HG02798 (cell line): ENCODE results near the gene EMCN.
"Not testable (repeated sequence)": the region's sequence is repeated elsewhere in the genome, so short reads cannot be mapped to it uniquely, and the experiment has no call there.

Experiments used
- ATAC-seq: cut with Tn5 transposase; IDR thresholded peaks from one replicate; pipeline ENCODE4 v1.9.1; 2021; ENCODE audit warnings: mild to moderate bottlenecking; ENCODE audit not compliant: unreplicated experiment, poor library complexity

Gene EMCN

DNA sequence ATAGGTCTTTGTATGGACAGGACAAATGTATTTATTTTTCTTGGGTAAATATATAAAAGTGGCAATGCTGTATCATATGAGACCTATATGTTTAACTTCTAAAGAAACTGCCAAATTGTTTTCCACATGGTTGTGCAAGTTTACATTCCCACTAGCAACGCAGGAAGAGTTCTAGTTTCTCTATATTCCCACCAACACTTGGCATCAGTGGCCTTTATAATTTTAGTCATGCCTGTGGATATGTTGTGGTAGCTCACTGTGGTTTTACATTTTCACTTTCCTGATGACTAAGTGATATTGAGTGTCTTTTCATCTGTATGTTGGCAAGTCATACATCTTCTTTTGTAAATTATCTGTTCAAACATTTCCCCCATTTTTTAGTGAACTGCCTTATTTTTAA, 126.0 kb downstream of the EMCN start:
- no peak for ATAC-seq

DNA sequence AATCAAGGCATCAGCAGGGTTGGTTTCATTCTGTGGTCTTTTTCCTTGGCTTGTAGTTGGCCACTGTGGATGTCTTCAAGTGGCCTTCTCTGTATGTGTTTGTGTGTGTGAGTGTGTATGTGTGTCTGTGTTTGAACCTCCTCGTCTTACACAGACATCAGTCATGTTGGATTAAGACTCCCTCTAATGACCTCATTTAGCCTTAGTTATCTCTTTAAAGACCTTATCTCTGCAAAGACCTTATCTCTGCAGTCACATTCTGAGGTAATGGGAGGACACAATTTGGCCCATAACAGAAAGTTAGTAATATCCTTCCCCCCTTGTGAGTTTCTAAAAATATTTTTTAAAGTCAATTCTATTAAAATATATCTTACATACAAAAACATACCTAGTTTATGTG, 126.7 kb downstream of the EMCN start:
- no peak for ATAC-seq

DNA sequence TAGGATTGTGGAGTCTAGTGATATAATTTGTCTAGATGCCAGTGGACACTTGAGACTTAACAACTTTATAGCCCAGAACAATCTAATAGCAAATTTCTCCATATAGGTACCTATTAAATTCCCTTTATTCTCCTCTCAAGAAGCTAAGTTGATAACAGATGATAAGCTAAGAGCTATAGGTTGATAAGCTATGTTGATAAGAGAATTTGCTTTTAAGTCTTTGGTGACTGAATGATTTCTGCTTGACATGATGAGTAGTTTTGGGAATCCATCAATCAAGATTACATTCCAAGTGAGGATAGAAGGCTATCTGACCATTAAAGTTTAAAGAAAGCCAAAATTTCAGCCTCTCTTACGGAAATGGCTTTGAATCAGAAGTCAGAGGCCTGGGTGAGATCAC, 131.6 kb downstream of the EMCN start:
- ATAC-seq, result no peak

DNA sequence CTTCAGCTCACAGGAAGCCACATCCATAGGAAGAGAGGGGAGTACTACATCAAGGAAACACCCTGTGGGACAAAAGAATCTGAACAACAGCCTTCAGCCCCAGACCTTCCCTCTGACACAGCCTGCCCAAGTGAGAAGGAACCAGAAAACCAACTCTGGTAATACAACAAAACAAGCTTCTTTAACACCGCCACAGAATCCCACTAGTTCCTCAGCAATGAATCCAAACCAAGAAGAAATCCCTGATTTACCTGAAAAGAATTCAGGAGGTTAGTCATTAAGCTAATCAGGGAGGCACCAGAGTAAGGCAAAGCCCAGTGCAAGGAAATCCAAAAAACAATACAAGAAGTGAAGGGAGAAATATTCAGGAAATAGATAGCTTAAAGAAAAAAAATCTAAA, 137.4 kb downstream of the EMCN start:
- not testable (repeated sequence) for ATAC-seq

DNA sequence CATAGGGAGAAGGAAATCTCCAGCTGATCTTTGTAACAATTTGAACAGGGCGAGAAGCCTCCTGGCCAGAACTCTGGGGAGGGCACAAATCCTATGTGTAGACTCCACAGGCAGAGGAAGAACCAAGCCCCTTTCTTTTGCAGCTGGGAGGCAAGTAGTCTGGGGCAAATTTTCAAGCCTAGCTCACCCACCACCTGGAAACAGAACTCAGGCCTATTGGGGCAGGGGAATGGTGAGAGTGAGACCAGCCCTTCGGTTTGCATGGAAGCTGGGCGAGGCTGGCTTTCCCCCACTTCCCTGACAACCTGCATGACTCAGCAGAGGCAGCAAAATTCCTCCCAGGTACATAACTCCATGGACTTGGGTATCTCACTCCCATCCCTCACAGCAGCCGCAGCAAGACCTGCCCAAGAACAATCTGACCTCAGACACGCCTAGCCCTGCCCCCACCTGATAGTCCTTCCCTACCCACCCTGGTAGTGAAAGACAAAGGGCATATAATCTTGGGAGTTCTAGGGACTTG, 138.2 kb downstream of the EMCN start:
- ATAC-seq, result no peak

DNA sequence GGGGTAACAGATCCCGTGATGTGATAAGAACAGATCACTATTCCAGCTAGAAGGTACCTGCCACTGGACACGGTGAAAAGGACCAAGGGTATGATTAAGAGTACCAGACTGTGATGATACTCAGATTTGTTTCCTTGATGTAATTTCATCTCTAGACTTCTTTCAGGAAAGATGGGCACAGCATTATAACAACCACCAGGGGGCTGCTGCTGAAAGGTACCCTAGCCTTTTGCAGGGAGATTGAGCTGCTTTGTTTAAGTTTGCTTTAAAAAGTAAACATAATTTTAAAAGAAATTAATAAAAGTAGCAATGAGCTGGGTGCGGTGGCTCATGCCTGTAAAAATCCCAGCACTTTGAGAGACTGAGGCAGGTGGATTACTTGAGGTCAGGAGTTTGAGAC, 145.4 kb downstream of the EMCN start:
- ATAC-seq, result no peak

DNA sequence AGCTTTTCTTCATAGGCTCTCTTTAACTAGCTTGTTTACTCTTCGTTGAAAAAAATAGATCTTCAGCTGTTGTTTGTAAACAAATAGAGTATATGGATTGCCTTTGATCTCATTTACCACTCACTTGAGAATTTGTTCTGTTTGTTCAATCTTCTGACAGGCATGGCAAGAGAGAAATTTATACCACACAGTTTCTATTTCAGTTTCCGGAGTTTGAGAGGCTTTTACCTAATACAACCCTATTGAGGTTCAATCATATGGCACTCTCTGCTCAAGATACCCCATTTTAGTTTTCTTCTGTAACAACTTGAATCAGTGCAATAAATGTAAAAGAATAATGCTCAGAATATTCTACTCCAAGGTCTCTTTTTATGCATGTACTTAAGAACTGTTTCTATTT, 148.0 kb downstream of the EMCN start:
- ATAC-seq, result no peak

DNA sequence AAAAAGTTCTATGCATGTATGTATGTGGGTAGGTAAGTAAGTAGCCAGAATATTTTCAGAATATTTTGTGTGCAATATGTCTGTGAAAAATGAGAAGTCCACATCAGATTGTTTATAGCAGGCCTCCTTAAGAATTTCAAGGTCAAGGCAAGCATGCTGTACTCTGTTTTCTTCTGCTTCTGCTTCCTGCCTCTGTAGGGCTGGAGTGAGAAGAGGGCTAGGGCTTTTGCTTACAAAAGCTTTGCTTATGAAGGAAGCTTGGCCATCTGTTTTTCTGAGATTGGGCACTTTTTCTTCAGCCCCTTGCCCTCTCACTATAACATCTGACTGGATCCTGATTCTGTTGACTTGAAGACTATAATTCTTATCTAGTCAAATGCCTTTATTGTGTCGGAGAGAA, 150.4 kb downstream of the EMCN start:
- no peak for ATAC-seq

DNA sequence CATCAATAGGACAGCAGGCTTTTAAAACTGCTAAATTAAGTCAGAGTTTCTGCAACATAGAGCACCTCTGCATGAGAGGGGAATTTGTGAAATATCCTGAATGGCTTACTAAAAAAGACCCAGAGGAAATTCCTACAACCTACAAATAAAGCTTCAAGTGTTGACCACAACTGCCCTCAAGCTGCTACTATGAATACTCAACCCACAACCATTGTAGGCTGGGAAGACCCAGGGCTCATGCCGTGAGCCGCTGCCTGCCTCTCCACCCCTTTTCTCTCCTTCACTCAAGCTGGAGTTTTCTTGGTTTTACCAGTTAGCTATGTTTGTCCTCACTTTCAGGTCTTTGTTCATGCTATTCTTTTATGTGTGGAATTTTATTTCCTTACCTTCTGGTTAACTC, 151.6 kb downstream of the EMCN start:
- peak; percentile 52 for ATAC-seq

DNA sequence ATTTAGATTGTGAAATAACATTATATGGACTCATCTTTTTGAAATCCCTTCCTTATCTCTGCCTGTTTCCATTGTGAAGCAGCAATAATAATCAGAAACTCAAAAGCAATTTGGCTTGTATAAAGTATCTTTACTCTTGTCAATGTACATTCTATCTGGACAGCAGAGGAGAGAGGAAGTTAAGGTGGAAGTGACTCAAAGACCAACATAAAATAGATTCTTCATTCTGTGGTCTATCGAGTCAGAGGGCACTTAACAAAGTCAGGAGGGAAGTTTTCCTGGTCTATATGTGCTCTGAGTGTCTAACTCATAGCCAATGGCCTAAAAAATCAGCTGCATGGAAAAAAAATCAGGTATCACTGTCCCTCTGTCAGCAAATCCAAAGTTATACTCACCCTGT, 155.5 kb downstream of the EMCN start:
- no peak for ATAC-seq

DNA sequence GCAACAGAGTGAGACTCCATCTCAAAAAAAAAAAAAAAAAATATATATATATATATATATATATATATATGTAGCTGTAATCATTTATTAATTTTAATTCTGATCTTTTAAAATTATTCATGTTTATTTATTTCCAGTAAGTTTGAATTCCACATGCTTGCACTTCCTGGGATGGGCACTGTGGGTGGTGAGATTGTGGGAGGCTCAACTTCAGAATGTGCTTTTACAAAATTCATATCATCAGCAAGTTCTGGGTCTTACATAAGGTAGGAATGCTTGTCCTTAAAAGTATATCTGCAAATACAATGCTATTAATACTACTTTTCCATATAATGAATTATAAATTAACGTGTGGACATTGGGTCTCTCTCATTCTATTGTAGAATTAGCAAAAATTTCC, 156.5 kb downstream of the EMCN start:
- no peak for ATAC-seq

DNA sequence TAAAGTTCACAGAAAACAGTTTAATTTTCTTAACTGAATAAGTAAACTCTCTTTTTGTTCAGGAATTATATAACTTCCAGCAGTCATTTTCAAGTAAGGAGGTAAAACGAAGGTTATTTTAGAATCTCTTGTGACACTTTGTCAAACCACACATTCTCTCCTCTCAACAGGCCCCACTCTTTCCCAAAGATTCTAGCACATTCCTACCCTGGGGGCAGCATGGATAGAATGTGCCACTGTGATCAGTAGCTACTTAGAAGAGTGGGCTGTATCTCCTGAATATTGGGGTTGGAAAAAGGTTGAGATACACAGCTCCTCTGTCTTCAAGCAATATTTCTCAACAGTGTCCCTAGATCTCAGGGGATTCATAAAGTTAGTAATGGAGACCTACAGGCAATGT, 157.6 kb downstream of the EMCN start:
- ATAC-seq, result no peak

DNA sequence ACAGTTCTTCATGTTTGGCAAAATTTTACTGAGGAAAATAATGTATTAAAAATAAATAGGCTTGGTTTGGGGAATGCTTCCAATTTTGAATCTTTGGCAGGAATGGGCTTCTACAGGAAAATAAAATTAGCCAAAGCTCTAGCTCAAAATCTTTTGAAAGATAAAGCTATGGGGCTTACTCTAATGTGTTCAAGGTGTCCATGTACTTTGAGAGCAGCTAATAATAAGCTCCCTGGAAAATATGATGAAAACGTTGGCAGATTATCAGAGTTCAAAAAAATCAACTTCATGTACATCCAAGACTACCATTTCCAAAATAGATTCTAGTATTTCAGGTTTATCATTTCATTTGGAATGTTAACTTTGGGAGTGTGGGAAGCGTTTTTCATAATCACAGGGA, 158.4 kb downstream of the EMCN start:
- no peak for ATAC-seq

DNA sequence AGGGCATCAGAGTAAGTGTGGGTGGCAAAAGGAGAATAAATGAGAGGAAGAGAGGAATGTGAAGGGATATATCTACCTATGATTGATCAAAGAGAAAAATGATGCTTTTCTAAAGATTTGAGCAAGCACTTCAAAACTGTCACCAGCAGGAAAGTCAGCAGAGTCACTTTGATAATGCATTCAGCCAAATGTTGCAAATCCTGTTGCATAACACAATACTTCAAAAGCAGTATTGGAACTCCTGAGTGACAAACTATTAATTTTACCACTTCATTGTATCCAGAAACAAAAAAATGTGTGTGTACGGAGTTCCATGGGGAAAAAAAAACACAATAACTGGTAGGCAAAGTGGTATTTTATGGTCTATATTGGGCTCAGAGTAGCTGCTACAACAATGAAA, 160.3 kb downstream of the EMCN start:
- ATAC-seq, result no peak

DNA sequence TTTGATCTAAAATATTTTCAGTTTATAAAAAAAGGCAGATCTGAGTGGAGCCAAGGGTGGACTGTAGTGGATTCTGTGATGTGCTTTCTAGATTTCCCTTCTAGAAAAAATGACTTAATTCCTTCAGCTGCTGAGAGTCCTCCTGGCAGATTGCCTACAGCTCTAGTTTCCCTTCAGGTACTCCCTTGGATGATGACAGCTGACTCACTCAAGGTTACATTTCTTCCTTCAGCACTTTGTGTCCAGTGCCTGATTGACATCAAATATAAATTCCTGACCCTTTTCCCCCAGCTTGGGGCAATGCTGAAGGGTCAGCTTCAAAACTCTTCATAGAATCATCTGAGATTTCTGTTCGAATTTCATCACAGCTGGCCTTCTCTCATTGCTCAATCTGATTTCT, 161.7 kb downstream of the EMCN start:
- no peak for ATAC-seq

DNA sequence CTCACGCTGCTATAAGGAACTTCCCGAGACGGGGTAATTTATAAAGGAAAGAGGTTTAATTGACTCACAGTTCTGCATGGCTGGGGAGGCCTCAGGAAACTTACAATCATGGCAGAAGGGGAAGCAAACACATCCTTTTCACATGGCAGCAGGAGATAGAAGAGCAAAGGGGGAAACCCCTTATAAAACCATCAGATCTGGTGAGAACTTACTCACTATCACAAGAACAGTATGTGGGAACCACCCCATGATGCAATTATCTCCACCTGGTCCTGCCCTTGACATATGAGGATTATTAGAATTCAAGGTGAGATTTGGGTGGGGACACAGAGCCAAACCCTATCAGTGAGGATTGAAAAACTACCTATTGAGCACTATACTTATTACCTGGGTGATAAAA, 165.5 kb downstream of the EMCN start:
- not testable (repeated sequence) for ATAC-seq

DNA sequence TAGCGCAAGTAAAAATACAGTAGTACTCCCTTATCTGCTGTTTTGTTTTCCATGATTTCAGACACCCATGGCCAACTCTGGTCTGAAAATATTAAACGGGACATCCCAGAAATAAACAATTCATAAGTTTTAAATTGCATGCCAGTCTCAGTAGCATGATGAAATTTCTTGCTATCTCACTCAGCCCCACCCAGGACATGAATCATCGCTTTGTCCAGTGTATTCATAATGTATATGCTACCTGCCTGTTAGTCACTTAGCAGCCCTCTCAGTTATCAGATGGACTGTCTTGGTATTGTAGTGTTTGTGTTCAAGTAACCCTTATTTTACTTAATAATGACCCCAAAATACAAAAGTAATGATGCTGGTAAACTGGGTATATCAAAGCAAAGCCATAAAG, 169.3 kb downstream of the EMCN start:
- ATAC-seq, result no peak

DNA sequence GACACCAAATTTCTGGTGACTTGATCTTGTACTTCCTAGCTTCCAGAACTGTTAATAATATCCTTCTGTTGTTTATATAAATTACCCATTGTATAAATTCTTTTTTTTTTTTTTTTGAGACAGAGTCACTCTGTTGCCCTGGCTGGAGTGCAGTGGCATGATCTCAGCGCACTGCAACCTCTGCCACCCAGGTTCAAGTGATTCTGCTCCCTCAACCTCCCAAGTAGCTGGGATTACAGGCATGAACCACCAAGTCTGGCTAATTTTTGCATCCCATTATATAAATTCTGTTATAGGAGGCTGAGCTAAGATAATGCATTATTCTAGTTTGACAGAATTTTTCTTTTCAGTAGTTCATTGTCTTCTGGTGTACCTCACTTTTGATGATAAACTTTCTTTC, 170.6 kb downstream of the EMCN start:
- ATAC-seq, result no peak

DNA sequence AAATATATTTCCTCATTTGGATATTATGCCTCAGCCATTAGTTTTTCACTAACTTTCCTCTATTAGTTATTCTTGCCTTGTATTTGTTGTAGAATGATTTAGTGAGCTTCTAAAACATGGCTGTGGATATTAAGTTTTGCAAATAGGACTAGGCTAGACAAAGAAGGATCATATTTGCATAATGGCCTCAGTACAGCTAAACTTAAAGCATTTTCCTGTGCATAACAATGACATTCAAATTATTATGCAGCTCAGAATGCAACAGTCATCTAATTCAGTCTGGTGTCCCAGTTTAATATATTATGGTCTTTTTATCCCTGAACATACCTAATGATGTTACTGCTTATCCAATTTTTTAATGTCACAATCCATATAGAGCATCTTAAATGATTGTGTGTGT, 172.2 kb downstream of the EMCN start:
- no peak for ATAC-seq
